Left kidney (tissue), 2 donors: Measurements from ENCODE around the gene PLOD2. TPM values are rescaled to one million over a fixed set of nuclear protein-coding genes. Genes with fewer than 3 reads are reported as not detected.

Experiments used
- DNase-seq: peaks from one replicate; pipeline ENCODE4 v3.0.0-alpha.2; 2013
- polyA plus RNA-seq: library from polyadenylated mRNA; unstranded; fragments of 120-200 nt; gene quantifications from one replicate; pipeline ENCODE4 v1.2.1, GENCODE V29; 2013; ENCODE audit not compliant: insufficient read length

Gene PLOD2
- polyA plus RNA-seq, 1 donor = 171 TPM

DNA sequence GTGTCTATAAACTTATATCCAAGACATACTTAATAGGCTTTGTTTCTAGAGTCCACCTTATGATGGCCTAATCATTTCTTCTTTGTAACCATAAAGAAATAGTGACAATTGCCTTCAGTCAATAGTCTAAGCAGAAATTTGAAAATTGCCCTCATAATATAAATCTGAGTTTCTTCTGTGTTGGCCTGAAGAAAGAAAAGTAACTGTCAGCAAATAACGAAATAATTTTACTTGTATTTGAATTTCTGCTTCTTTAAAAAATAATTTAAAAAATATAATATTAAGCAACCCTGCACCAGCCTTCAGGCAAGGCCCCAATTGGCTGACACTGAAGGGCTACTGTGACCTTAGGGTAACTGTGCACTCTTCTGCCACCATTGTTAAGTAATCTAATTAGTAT, 113.5 kb downstream of the PLOD2 start:
- DNase-seq = no peak

DNA sequence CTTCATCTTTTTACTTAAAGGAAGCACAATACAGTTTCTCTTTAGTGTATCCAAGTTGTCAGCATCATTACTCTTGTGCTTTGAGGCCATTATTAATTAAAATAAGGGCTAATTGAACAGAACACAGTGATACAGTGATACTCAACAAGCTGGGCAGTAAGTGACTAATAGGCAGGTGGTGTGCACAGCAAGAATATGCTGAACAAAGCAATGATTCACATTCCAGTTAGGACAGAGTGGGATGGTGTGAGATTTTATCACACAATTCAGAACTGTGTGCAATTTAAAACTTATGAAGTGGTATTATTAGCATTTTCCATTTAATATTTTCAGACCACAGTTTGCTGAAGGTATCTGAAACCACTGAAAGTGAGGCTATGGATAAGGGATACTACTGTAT, 116.9 kb downstream of the PLOD2 start:
- no peak for DNase-seq

DNA sequence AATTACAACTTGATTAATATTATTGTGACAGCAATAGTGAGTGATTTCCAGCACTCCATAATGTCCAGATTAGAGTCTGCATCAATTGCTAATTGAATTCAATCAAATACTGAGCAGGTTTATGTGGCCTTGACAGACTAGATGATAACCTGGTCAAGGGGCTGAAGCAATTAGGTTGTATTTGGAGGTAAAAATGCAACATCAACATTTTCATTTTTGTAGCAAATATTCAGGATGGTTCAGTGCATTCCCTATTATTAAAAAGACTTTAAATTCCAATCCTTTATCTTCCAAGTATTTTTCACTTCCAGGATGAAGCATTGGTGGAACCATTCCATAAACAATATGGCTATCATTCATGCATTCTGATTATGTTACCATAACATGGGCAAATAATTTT, 120.4 kb downstream of the PLOD2 start:
- DNase-seq = no peak

DNA sequence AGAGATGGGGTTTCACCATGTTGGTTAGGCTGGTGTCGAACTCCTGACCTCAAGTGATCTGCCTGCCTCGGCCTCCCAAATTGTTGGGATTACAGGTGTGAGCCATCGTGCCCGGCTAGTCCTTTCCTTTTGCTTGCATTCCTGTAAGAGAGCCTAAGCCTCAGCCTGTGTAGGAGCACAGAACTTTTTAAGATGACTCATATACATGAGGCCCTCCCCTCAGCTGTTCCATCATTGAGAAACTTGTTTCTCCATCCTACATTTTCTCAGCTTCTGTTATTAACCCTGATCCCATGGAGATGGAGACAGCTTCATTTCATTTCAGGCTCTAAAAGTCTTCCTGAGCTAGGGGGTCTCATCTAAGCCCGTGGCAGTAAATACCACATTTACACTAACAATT, 123.3 kb downstream of the PLOD2 start:
- no peak for DNase-seq

DNA sequence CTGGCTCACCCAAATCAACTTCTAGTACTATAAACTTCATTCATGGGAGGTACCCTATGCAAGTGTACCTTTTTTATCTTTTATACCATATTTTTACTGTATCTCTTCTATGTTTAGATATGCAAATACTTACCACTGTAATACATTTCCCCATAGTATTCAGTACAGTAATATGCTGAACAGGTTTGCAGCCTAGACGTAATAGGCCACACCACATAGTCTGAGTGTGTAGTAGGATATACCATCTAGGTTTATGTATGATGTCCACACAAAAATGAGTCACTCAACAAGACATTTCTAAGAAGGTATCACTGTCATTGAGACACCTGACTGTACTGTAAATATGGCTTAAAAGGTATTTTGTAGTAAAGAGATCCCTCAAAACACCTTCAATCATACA, 124.7 kb downstream of the PLOD2 start:
- no peak for DNase-seq

DNA sequence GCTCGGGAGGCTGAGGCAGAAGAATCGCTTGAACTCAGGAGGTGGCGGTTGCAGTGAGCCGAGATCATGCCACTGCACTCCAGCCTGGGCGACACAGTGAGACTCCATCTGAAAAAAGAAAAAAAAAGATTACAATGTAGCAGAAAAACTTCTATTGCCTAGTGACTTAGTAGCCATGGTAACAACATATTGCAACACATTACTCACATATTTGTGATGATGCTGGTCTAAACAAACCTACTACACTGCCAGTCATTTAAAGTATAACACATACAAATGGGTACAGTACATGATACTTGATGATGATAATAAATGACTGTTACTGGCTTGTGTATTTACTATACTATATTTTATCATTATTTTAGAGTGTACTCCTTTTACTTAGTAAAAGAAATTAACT, 125.6 kb downstream of the PLOD2 start:
- DNase-seq = no peak

DNA sequence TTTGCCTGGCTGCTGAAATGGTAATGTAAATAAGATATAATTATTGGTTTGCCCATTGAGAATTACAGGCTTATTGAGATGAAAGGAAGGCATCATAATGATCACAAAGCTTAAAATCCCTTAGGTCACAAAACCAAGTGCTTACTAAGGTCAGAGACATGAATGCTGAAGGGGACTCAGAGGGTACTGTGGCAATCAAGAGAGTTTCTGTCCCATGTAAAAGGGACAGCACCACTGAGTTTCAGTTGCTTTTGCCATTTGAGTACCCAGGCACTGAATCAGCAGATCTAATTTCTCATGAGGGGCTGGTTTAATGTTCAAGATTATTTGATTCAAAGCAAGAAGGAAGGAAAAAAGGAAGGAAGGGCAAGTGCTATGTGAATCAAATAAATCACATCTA, 127.0 kb downstream of the PLOD2 start:
- no peak for DNase-seq

DNA sequence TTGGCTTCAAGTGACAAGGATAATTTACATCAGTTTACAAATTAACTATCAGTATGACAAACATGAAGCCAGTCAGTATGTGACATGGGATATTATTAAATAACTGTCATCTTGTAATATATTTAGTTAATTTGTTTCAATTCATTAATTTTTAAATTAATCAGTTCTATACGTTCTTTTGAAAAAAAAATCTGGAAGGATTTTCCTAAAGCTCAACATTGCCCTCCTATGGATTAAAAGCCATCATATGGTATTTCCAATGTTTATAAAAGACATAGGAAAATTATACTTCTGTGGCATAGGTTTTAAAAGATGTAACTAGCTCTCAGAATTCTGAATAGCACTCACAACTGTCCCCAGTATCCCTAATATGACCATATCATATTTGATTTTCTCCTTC, 134.4 kb downstream of the PLOD2 start:
- DNase-seq = no peak

DNA sequence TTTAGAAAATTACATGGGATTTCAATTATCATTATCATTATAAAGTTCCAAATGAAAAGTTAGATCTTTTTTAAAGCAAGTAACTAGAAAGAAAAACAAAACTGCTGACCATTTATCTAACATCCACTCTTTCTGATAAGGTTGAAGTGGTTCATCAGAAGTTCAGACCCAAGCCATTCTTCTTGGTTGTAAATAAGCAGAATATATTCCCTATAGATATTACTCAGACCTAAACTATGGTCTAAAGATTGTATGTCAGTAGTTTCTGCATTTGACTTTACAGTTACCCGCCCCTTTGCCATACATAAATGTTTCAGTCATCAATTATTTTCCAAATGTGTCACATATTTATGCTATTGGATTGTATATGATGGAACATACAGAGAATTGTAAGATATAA, 136.7 kb downstream of the PLOD2 start:
- no peak for DNase-seq

DNA sequence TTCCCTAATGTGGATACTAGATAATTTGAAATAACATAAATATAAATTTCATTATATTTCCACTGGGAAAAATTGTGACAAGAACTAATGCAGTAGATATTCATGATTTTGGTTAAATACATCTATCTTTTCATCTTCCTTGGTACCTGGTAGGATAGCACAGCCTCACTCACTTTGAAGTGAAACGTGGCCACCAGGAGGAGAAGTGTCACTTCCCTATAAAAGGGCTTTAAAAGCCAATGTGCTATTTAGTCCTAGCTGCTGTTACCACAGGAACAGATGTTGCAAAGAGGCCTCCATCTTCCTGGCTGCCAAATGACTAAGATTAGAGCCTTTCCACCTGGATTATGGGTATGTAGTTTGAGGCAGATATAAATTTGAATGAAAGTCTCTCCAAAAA, 140.0 kb downstream of the PLOD2 start:
- DNase-seq = no peak

DNA sequence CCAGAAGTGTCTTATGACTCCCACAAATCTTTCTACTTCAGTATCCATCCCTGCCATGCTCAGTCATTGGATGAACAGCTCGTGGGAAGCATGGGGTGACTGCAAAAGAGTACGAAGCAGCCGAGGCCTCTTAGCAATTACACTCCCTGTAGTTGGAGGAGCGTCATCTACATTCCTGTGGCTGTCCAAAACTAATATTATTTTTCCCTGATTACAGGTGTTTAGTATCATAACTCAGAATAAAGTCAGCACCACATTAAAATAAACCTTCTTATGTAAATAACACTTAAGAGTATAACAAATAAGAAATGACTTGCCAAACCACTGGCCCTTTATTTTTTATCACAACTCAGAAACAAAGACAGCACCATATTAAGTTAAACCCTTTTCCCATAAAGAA, 141.5 kb downstream of the PLOD2 start:
- DNase-seq = no peak

Other genes starting within 250 kb of the PLOD2 start
- gene PLSCR4, start 89.9 kb upstream of the PLOD2 start, polyA plus RNA-seq = 18.3 TPM